ENCODE measurements around the gene NAV2.

GRCh38 chr11:19974886-19975285 lies 262.2 kb downstream of the NAV2 start:
- TF ChIP-seq SNAI2 (CRISPR knock-in tag; IDR thresholded peaks at IDR 0.05) (no peak), ZNF565 (CRISPR knock-in tag; conservative IDR thresholded peaks at IDR 0.05; ENCODE audit: low read depth) (no peak)

Measured in SK-N-SH treated with all-trans-retinoic acid at 6 μM for 48 hours (cell line).